GM12865 (cell line): Measurements from ENCODE around the gene WSB2.

Source experiments
- DNase-seq: peaks from one replicate; pipeline ENCODE4 v3.0.0; 2010; ENCODE audit warnings: low read depth
- H3K4me3 ChIP-seq: 2 replicates; pipeline ENCODE4 v1.5.1; 2011; ENCODE audit warnings: mild to moderate bottlenecking, low read depth, low read length, control low read depth
- TF ChIP-seq, protein P1 (sequence below): IDR thresholded peaks from 2 replicates; pipeline ENCODE4 v1.5.1; 2011; ENCODE audit warnings: low read length, control low read depth, low read depth, inconsistent platforms; ENCODE audit not compliant: insufficient read depth; ENCODE audit errors: missing control alignments

WSB2 gene

DNA sequence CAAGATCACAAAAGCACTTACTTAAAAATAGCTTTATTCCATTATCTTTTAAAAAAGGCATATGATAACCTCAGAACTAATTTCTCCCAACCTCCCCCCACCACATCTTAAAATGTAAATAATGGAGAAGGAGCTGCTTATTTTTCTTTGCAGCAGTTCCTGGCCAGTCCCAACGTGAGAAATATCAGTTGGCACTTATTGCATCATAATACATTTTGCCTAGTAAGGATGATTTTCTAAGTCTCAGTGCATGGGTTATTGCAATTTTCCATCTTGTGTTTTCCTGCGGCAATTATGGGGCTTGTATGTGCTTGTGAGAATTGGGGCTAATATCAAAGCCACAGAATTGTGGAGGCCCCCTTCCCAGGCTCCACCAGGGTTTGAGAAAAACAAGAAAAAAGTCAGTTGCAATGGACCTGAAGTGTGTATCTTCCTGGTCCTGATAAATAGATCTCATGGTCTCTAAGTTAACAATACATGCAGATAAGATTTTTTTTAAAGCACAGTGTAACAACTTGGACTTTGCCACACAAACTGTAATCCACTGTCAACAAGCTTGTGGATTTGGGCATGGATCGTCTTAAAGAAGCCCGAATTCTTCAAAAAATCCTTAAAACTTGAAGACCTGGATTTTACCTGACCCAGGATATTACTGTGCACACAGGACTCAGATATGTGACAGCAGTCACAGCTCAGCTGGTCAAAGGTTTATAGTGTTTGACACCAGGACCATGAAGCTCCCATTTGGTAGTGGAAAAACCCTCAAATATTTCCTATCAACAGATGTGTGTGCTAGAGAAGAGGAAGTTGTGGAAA lies 2.8 kb upstream of the WSB2 start:
- no peak overlapping the region for H3K4me3 ChIP-seq
- DNase-seq = no peak
- TF ChIP-seq, protein P1, sequence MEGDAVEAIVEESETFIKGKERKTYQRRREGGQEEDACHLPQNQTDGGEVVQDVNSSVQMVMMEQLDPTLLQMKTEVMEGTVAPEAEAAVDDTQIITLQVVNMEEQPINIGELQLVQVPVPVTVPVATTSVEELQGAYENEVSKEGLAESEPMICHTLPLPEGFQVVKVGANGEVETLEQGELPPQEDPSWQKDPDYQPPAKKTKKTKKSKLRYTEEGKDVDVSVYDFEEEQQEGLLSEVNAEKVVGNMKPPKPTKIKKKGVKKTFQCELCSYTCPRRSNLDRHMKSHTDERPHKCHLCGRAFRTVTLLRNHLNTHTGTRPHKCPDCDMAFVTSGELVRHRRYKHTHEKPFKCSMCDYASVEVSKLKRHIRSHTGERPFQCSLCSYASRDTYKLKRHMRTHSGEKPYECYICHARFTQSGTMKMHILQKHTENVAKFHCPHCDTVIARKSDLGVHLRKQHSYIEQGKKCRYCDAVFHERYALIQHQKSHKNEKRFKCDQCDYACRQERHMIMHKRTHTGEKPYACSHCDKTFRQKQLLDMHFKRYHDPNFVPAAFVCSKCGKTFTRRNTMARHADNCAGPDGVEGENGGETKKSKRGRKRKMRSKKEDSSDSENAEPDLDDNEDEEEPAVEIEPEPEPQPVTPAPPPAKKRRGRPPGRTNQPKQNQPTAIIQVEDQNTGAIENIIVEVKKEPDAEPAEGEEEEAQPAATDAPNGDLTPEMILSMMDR = no peak

DNA sequence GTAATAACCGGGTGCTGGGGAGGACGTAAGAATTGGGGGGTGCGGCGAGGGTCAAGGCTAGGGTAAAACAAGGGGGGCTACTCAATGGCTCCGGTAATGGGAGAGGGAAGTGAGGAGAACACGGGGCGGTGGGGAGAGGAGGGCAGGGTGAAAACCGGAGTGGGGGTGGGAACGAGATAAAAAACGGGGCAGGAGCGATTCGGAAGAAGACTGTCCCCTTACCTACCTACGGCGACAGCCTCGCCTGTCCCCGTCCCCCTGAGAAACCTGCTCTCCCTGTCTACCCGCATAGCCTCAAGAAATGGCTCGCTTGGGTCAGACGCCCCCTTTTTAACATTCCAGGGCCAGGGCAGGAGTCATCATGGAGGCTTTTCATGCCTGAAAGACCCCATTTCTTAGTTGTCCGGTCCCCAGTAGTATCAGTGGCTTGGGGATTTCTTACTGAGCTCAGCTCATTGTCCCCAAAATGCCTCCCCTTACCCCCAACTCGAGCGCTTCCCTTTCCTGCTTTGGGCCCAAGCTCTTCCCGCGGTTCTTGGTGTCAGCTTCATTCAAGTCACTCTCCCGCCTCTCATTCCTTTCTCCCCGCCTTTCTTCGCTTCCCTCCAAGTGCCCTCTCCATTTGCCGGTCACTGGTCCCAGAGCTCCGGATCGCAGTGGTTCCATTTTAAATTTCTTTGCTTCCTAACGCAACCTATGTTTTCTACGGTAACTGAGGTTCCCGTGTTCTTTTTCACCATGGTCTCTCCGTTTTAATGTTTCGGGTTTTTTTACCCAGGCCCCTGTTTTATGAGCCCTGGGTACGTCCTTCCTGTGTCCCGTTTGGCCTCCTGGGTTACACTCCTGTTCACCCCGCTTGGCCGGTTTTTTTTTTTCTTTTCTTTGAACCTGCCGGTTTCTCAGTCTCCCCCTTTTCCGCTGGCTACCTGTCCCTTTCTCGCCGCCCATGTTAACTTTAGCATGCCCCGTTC lies 1.2 kb upstream of the WSB2 start:
- H3K4me3 ChIP-seq = peak overlapping the region; percentile 98
- TF ChIP-seq, protein P1 = no peak
- DNase-seq = peak; percentile 57

DNA sequence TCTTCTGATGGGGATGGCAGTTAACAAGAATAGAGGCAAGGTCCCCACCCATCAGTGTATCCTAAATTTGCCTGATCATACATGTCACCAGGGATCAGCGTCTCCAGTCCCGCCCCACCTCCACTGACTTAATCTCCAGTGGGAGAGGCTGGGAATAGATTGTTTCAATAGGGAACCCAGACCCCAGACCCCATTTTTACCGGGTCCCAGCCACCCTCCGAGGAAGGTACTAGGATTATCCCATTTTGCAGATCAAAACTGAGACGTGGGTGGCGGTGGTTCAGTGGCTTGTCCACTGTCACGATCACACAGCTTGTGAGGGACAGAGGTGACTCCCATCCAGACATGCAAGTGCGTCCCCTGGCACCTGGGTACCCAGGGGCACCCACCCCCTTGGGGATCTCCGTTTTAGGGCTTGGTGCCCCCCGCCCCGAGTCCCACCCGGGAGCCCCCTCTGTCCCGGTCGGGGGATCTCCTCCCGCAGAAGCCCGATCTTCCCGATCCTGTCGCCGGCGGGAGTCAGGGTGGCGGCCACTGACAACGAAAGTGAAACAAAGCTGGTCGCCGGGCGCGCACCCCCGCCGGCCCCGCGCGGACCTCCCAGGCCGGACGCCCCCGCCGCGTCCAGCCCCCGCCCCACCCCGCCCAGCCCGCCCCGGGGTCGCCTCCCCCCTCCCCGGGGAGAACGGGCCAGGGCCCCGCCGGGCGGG lies 523 bp downstream of the WSB2 start:
- DNase-seq = peak; percentile 48
- peak overlapping the region; percentile 68 for H3K4me3 ChIP-seq
- TF ChIP-seq, protein P1 = no peak

- DNase-seq = no peak
- TF ChIP-seq, protein P1 = no peak
- peak overlapping the region; percentile 68 for H3K4me3 ChIP-seq
These were observed 1.4 kb downstream of the WSB2 start for GRCh38 chr12:118059341-118060191.

- no peak overlapping the region for H3K4me3 ChIP-seq
- DNase-seq = no peak
- TF ChIP-seq, protein P1 = no peak
These were observed 2.1 kb downstream of the WSB2 start for GRCh38 chr12:118058881-118059280.

DNA sequence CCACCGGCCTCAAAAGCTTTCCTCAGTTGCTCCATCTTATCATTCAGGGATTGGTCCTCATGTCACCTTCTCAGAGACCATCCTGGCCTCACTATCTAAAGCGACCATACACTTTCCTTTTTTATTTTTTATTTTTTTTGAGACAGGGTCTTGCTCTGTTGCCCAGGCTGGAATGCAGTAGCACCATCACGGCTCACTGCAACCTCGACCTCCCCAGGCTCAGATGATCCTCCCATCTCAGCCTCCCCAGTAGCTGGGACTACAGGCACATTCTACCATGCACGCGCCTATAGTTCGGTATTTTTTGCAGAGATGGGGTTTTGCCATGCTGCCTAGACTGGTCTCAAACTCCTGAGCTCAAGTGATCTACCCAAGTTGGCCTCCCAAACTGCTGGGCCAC lies 2.8 kb downstream of the WSB2 start:
- TF ChIP-seq, protein P1 = no peak
- no peak overlapping the region for H3K4me3 ChIP-seq
- DNase-seq = no peak
